ENCODE data around the gene KLHL42. TPM values are rescaled to one million over a fixed set of nuclear protein-coding genes. Genes with fewer than 3 reads are reported as not detected.

Gene KLHL42
- total and polyA plus RNA-seq, 2 experiments from 2014 or later = 7.6 to 33.2 TPM

- TF ChIP-seq CREB1 (CRISPR knock-in tag; IDR thresholded peaks at IDR 0.05; ENCODE audit: low read depth) = no peak
Measured at GRCh38 chr12:27843714-27844245, 63.7 kb downstream of the KLHL42 start (continued).

GRCh38 chr12:27844366-27845090 lies 64.5 kb downstream of the KLHL42 start:
- Mint-ChIP-seq H3K4me3 (no peak overlapping the region), H3K27me3 (ENCODE audit: insufficient read depth, low read depth, poor library complexity) (peaks cover 2% of the 10 kb centered on the region), H3K9me3 (peaks cover 3% of the 10 kb centered on the region; the same call in 1 of the 3 replicates), H3K36me3 (ENCODE audit: low read depth) (no peaks in the 10 kb centered on the region), H3K4me1 (no peaks in the 10 kb centered on the region), H3K27ac (no peak overlapping the region)
- H3K4me3 ChIP-seq = no peak overlapping the region
- no peaks in the 10 kb centered on the region; the same call in 1 of the 2 replicates for H3K9me2 ChIP-seq (ENCODE audit: insufficient read depth)
- H3K4me2 ChIP-seq = no peak overlapping the region
- H3K27ac ChIP-seq (ENCODE audit: low read depth) = no peak overlapping the region
- TF ChIP-seq EZH2phosphoT487 (IDR thresholded peaks at IDR 0.05; ENCODE audit: unreplicated experiment) (no peak), JUNB (IDR thresholded peaks at IDR 0.05; ENCODE audit: unreplicated experiment) (no peak), ZNF114 (CRISPR knock-in tag; IDR thresholded peaks at IDR 0.05) (no peak)
- ATAC-seq (no peak), DNase-seq (ENCODE audit: low spot score) (no peak)
- no peaks in the 10 kb centered on the region for H3K27me3 ChIP-seq (ENCODE audit: insufficient read depth)
- no peaks in the 10 kb centered on the region for H3K36me3 ChIP-seq (ENCODE audit: insufficient read depth)
- H3K4me1 ChIP-seq (ENCODE audit: insufficient read depth) = no peaks in the 10 kb centered on the region
- no peaks in the 10 kb centered on the region for H3F3A ChIP-seq (replicated peaks; ENCODE audit: low read depth)
- peak overlapping the region; percentile 52; the same call in 1 of the 2 replicates for H2AFZ ChIP-seq
- no peaks in the 10 kb centered on the region for H3K79me2 ChIP-seq (replicated peaks; ENCODE audit: insufficient read depth)
- no peaks in the 10 kb centered on the region for H4K20me1 ChIP-seq (replicated peaks; ENCODE audit: insufficient read depth)

- no peaks in the 10 kb centered on the region for H3K4me1 Mint-ChIP-seq
- peaks cover 2% of the 10 kb centered on the region for H3K27me3 Mint-ChIP-seq (ENCODE audit: insufficient read depth, low read depth, poor library complexity)
- DNase-seq (ENCODE audit: low spot score) = no peak
- H3K36me3 ChIP-seq (ENCODE audit: insufficient read depth) = no peaks in the 10 kb centered on the region
- H2AFZ ChIP-seq = no peak overlapping the region; the same call in 1 of the 2 replicates
- no peak overlapping the region for H3K27ac Mint-ChIP-seq
- no peaks in the 10 kb centered on the region for H3K4me1 ChIP-seq (ENCODE audit: insufficient read depth)
- no peak overlapping the region for H3K27ac ChIP-seq (ENCODE audit: low read depth)
- ATAC-seq = no peak
- H3K36me3 Mint-ChIP-seq (ENCODE audit: low read depth) = no peaks in the 10 kb centered on the region
- H4K20me1 ChIP-seq (replicated peaks; ENCODE audit: insufficient read depth) = no peaks in the 10 kb centered on the region
- H3K4me3 ChIP-seq = no peak overlapping the region
- peaks cover 3% of the 10 kb centered on the region; the same call in 1 of the 3 replicates for H3K9me3 Mint-ChIP-seq
- no peak overlapping the region for H3K4me3 Mint-ChIP-seq
- H3K4me2 ChIP-seq = no peak overlapping the region
- H3F3A ChIP-seq (replicated peaks; ENCODE audit: low read depth) = no peaks in the 10 kb centered on the region
- H3K79me2 ChIP-seq (replicated peaks; ENCODE audit: insufficient read depth) = no peaks in the 10 kb centered on the region
- no peaks in the 10 kb centered on the region for H3K27me3 ChIP-seq (ENCODE audit: insufficient read depth)
- H3K9me2 ChIP-seq (ENCODE audit: insufficient read depth) = no peaks in the 10 kb centered on the region; the same call in 1 of the 2 replicates
- TF ChIP-seq ZNF462 (CRISPR knock-in tag; IDR thresholded peaks at IDR 0.05) = no peak
- no peak for TF ChIP-seq NANOG (IDR thresholded peaks at IDR 0.05; ENCODE audit: borderline replicate concordance)
- no peak for TF ChIP-seq REST (IDR thresholded peaks at IDR 0.05; ENCODE audit: unreplicated experiment)
- TF ChIP-seq STAT1 (IDR thresholded peaks at IDR 0.05; ENCODE audit: unreplicated experiment) = no peak
Measured at GRCh38 chr12:27845187-27845586, 65.2 kb downstream of the KLHL42 start.

Data from GM23338 (cell line).